HUDEP-2 (cell line): ENCODE results near the gene NAXE.
A peak's percentile ranks its signal among the peaks of the same experiment; 100 is the strongest.
"Not testable (repeated sequence)": the region's sequence is repeated elsewhere in the genome, so short reads cannot be mapped to it uniquely, and the experiment has no call there.

ENCODE experiments used
- DNase-seq, 76 experiments: peaks; one replicate each; lab custom pipeline; 2025; ENCODE audit not compliant: unreplicated experiment in 76 of 76; lab: John Stamatoyannopoulos, UW

NAXE gene

DNA sequence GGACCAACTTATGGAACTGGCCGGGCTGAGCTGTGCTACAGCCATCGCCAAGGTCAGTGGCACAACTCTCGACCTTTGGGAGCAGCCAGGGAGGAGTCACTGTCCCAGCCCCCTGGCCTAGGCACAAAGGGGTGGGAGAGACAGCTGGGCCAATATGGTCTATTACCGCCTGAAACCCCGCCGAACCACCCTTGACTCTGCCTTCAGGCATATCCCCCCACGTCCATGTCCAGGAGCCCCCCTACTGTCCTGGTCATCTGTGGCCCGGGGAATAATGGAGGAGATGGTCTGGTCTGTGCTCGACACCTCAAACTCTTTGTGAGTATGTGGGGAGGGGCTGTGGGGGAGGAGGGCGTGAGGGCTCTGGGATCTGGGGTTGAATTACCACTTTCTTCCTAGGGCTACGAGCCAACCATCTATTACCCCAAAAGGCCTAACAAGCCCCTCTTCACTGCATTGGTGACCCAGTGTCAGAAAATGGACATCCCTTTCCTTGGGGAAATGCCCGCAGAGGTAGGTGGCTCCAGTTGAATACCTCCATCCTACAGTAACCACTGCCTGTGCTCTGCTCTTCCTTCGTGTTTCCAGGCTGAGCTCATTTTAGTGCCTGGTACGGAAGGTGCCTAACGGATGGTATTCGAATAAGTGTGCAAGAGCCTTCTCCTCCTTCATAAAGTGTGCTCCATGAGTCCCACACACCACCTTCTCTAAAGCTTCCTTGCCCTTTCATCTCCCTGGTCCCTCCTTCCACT, 758 bp downstream of the NAXE start:
- DNase-seq = peak in 3 of 76 experiments; percentile 37 to 45 (median 43)

DNA sequence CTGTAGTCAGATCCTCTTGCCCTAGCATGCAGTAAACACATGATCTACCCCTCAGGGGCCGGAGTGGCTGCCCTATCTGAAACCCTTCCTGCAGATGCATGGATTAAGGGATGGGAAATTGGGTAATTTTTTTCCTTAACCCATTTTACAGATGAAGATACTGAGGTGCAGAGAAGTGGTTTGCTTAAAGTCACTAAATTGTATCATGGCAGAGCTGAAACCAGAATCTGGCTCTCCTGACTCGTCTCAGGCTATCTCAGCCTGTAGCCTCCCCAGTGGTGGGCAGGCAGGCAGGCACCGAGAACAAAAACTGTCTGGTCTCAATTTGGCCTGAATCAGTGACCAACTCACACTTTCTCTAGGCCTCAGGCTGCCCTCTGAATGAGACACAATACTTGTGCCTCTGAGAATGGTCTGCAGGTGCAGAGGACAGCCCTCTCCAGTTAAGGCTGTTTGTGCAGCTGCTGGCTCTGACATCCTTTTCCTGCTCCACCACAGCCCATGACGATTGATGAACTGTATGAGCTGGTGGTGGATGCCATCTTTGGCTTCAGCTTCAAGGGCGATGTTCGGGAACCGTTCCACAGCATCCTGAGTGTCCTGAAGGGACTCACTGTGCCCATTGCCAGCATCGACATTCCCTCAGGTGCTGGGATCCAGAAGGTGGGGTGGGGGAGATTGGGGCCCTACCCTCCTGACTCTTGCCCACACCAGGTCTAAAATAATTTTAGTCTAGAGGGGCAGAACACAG, 1.5 kb downstream of the NAXE start:
- no peak for DNase-seq

DNA sequence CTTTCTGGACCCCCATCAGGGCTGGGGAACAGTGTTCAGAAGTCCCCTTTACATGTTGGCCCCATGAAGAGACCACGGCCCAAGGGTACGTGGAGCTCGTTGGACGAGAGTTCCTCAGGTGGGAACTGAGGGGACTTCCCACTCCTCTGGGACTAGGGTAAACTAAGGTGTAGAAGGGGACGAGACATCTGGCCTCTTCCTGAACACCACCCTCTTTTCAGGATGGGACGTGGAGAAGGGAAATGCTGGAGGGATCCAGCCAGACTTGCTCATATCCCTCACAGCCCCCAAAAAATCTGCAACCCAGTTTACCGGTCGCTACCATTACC, 2.0 kb downstream of the NAXE start:
- no peak for DNase-seq

DNA sequence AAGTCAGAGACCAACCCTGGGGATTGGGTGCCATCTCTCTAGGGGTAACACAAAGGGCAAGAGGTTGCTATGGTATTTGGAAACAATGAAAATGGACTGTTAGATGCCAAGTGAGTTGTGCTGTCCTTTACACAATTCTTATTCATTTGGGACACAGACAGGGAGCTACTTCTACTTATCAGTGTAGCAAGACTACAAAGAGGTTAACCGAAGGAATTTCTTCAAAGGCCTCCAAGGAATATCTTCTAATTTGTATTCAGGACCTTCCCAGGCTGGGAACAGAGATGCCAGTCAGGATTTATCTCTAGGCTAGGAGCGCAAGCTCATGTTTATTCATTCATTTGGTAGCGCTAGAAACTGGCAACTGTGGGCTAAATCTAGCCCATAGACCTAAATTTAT, 2.6 kb downstream of the NAXE start:
- no peak for DNase-seq

DNA sequence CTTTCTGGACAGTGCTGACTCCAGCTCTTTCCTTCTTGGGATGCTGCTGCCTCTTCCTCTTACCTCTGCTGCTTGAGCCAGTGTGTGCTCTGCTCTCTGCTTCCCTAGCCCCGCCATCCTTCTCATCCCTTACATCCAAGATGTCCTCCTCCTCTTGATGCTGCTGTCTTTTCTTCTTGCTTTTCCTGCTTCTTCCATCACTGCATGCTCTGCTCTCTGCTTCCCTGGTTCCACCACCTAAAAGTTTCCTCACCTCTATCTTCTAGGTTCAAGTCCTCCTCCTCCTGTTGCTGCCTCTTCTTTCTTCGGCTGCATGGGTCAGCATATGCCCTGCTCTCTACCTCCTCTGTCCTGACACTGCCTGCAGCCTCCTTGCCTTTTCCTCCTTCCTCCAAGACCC, 3.4 kb downstream of the NAXE start:
- DNase-seq = no peak

DNA sequence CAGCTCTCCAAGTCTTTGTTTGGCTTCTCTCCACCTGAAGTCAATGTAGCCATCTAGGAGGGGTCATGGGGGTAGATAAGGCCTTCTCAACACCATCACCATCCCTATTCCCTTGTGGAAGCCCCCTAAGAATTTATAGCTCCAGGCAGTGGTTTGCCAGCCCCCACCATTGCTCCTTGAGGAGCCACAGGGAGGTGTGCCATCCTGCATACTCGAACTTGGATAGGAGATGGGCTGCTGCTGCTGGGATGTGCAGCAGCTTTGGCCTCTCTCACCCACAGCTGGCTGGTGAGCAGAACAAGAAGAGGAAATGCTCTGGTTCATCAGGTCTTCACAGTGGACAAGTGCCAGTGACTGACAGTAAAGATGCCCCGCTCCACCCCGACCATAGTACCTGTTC, 4.8 kb downstream of the NAXE start:
- no peak for DNase-seq

DNA sequence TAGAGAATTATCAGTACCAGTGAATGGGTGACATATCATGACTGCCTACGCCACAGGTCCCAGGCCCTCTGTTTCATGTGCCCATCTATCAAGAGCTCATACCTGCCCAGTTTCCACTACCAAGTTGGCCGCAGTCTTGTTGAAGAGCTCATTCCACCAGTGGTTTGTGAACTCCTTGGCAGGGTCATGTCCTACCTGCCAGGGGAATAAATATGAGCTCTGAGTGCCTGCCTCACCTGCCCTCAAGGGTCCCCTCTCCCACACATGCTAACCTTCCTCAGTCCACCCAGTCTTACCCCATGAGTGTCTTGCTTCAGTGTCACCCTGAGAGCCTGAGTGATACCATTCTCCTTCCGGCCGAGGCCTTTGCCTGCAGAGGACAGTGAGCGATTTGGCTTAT, 6.5 kb downstream of the NAXE start:
- DNase-seq = no peak

DNA sequence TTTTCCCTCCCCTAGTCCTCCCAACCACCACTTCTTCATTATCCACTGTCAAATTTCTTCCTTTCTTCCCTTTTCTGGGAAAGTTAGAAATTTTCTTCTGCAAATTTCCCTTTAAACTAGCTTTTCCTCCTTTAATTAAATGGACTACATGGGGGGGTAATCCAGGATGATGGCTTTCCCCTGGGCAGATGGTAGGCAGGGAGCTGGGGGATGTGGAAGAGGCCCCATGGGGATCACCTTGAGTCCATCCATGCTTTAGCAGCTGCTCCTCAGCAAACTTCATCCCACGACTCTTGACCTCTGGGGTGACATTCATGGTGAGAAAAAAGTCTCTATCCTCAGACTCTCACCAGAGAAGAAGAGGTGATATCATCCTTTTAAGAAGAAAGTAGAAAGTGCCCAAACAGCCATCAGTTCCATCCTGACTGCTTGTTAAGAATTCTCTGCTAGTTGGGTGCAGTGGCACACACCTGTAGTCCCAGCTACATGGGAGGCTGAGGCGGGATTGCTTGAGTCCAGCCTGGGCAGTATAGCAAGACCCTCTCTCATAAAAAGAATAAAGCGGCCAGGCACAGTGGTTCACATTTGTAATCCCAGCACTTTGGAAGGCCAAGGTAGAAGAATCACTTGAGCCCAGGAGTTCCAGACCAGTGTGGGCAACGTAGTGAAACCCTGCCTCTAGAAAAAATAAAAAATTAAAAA, 7.3 kb downstream of the NAXE start:
- no peak for DNase-seq

DNA sequence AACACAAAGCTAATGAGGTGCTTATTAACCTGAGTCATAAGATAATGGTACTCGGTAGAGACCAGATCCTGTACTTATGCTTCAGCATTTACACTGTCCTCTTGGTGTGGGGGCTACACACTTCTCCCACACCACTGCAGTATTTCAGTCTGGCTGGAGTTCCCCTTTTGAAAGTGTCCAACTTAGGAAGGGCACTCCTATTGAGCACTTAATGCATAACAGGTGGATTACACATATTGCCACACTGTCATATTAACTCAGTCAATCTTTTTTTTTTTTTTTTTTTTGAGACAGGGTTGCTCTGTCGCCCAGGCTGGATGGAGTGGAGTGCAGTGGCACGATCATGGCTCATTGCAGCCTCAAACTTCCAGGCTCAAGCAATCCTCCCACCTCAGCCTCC, 8.2 kb downstream of the NAXE start:
- DNase-seq = peak in 17 of 76 experiments; percentile 8 to 58 (median 25)

DNA sequence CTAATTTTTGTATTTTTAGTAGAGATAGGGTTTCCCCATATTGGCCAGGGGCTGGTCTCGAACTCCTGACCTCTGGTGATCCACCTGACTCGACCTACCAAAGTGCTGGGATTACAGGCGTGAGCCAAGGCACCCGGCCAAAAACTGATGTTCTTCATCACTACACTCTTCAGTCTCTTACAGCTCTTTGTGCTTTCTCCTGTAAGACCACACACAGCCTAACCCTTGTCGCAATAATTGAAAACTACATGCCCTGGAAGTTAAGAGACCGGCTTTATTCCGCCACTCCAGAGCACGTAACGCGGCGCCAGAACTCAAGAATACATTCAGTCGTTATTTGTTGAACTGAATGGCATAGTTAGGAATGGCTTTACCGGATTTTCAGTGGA, 9.2 kb downstream of the NAXE start:
- DNase-seq = peak in 2 of 76 experiments; percentile 16 to 34

DNA sequence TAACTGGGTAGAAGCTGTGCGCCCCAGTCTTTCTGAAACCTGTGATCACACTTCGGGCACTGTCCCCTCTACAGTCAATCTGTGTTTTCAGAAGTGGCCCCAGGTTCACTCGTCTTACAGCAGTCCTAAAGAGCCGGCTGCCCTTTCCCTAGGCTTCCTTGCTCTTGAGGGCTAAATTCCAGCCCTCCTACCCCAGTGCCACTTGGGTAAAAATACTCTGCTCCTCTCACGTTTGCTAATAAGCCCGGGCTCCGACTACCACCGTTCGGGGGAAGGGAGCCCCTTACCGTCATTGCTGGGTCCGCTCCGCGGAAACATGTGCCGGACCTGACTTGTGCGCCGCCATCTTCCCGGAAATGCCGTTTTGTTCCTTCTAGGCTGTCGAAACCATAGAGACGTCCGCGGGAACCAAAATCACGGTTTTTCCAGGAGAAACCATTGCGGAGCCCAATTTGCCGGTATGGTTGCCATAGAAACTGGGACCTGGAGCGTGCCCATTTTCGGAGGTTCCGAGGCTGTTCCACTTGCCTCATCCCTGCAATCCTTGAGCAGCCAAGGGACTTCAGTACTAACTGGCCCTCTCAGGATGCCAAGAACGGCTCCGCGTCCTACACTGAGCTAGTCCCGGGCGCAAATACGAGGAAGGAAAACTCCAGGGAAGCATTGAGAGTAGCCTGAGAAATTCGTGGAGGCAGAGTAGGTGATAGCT, 9.7 kb downstream of the NAXE start, which contains the start of gene GPATCH4:
GPATCH4 (minus strand) TSS at position 358 of the 709 bp plus-strand sequence.
- peak in 70 of 76 experiments; percentile 15 to 78 (median 56) for DNase-seq

DNA sequence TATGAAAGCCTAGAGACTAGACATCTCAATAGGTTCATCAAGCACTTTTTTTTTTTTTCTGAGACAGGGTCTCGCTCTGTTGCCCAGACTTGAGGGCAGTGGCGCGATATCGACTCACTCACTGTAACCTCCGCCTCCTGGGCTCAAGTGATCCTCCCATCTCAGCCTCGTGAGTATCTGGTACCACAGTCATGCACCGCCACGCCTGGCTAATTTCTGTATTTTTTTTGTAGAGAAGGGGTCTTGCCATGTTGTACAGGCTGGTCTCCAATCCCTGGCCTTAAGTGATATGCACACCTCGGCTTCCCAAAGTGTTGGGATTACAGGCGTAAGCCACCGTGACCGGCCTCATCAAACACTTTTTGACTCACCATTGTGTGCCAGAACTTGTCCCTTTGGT, 10.3 kb downstream of the NAXE start:
- no peak for DNase-seq

DNA sequence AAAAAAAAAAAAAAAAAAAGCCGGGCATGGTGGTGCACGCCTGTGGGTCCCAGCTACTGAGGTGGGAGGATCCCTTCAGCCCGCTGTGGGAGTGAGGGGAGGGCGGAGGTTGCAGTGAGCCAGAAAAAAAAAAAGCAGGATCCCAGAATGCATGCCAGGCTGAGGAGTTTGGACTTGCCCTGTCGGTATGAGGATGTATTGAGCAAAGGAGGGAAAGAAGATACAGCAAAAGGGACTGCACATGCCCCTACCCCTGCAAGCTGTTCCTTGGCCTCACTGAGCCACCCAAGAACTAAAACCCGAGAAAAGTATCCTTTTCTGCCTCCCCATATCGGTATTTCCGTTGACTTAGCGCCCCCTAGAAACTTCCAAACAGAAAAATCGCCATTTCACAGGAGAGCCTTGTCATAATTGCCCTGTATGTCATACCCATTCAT, 11.0 kb downstream of the NAXE start:
- DNase-seq = peak in 9 of 76 experiments; percentile 12 to 36 (median 22)

DNA sequence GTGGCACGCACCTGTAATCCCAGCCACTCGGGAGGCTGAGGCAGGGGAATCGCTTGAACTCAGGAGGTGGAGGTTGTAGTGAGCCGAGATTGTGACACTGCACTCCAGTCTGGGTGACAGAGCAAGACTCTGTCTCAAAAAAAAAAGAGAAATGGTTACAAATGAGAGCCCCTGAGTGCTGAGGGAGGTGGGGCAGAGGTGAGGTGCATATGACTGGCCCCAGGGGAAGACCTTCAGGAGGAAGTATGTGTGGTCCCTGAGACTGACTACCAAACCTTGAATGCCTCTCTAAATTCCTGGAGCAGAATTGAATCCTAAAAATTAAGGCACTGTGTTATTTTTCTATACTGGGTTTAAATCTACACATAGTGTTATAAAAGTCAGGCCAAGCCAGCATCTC, 15.8 kb downstream of the NAXE start:
- not testable (repeated sequence) for DNase-seq

DNA sequence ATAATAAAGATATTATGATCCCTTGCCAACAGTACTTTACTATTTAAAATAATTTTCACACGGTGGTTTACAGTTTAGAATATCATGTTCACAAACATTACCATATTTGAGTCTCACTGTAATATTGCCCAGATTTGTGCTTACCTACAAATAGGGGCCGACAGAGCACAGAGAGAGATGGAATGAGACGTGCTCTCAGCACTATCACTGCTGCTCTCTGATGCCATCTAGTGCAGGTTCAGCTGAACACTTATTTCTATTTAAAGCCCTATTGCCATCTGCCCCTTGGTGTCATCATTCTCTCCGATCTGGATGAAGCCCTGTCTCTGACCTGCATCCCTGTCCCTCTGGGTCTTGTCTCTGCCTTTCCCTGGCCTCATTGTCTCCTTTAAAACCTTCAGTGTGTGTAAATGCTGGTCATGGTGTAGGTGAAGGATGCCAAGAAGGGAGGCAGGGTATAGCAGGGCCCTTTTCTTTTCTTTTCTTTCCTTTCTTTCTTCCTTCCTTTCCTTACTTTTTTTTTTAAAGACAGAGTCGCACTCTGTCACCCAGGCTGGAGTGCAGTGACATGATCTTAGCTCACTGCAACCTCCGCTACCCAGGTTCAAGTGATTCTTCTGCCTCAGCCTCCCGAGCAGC, 16.6 kb downstream of the NAXE start:
- peak in 51 of 76 experiments; percentile 10 to 69 (median 33) for DNase-seq

DNA sequence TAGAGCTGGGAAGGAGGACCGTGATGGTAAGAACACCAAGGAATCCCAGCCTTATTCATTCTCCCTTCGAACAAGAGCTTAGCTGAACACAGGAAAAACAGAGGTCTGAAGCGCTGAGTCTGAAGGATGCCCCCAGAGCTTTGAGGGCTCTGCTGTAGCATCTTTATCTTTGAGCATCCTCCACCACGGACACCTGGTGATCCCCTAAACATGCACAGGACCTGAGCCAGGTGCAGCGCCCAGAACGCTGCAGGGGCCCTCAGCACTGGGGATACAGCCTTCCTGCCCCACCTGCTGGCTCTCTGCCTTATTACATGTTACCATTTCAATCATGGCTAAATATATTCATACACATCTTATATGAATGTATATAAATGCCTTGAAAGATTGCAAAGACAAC, 17.4 kb downstream of the NAXE start:
- peak in 20 of 76 experiments; percentile 4 to 43 (median 22) for DNase-seq

DNA sequence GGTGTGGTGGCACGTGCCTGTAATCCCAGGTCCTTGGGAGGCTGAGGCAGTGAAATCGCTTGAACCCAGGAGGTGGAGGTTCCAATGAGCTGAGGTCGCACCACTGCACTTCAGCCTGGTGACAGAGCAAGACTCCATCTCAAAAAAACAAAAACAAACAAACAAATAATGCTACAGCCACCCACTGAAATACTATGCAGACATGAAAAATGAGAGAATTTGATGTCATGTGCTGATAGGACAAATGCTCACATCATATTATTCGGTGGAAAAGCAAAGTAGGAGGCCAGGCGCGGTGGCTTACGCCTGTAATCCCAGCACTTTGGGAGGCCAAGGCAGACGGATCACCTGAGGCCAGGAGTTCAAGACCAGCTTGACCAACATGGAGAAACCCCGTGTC, 18.5 kb downstream of the NAXE start:
- not testable (repeated sequence) for DNase-seq

DNA sequence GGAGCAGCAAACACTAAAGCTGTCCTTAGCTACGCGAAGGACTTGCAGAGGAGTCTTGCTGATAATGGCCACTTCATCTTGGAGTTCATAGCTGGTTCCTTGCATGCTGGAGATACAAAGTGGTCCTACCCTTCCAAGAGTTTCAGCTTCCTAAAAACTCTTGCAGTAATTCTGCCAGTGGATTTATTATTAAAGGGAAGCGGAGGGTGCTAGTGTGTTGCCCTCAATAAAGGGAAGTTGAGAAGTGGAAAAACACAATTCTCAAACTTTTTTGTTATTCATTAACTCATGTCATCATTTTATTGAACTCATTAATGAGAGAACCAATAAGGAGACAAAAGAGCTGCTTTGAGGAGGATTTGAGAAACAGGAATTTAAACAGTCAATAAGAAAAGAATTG, 21.1 kb downstream of the NAXE start:
- no peak for DNase-seq

DNA sequence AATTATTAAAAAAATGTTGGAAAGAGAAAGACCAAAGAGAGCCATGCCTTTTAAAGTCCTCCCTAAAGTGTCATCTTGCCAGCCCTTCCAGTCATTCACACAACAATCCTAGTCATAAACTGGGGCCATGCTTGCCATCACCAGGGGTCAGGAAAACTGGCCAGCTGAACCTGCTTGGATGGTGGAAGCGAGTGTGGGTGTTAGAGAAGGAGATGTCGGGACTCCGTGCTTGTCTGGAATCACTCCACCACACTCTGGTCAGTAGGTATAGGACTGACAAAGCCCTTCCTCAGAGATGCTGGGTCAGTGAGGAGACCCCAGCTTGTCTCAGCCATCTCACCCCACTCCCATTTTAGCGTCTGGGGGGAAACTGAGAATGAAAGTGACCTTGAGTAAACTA, 24.4 kb downstream of the NAXE start:
- no peak for DNase-seq

DNA sequence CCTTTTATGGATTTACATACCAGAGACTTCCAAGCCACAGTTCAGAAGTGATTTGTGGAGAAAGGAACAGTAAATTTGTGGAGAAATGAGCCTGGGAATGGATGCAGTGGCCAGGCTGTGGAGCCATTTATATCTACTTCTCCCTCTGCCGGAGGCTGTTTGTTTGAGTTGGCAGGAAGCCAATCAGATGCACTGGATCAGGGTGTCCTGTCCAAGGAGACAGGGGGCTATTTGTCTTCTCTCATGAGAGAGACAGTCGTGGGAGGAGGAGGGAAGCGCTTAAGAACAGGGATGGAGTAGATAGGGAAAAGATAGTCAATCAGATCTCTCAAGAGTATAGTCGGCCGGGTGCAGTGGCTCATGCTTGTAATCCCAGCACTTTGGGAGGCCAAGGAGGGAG, 24.9 kb downstream of the NAXE start:
- peak in 31 of 76 experiments; percentile 7 to 50 (median 25) for DNase-seq
